Non-pigmented ciliary epithelial cell (primary cell): Measurements from ENCODE around the gene INPP4B.

Experiments used
- DNase-seq: peaks from one replicate; pipeline ENCODE4 v3.0.0-alpha.2; 2010; ENCODE audit warnings: low read depth

INPP4B gene

GRCh38 chr4:142727149-142727548, 119.0 kb downstream of the INPP4B start:
- no peak for DNase-seq

GRCh38 chr4:142725886-142726285, 120.2 kb downstream of the INPP4B start:
- DNase-seq: no peak

- DNase-seq: no peak
Observed at GRCh38 chr4:142721187-142721586, 124.9 kb downstream of the INPP4B start.

- no peak for DNase-seq
Observed at GRCh38 chr4:142719854-142720541, 126.1 kb downstream of the INPP4B start.

- DNase-seq: no peak
Observed at GRCh38 chr4:142718981-142719380, 127.1 kb downstream of the INPP4B start.

- no peak for DNase-seq
Observed at GRCh38 chr4:142715727-142716126, 130.4 kb downstream of the INPP4B start.

GRCh38 chr4:142713282-142714030, 132.6 kb downstream of the INPP4B start:
- no peak for DNase-seq

GRCh38 chr4:142708231-142708630, 137.9 kb downstream of the INPP4B start:
- DNase-seq: no peak

GRCh38 chr4:142707401-142707800, 138.7 kb downstream of the INPP4B start:
- DNase-seq: no peak

- no peak for DNase-seq
Observed at GRCh38 chr4:142706381-142706780, 139.7 kb downstream of the INPP4B start.

- no peak for DNase-seq
Observed at GRCh38 chr4:142705820-142706219, 140.3 kb downstream of the INPP4B start.

GRCh38 chr4:142703694-142704309, 142.3 kb downstream of the INPP4B start:
- DNase-seq: no peak

GRCh38 chr4:142701017-142701416, 145.1 kb downstream of the INPP4B start:
- no peak for DNase-seq

- no peak for DNase-seq
Observed at GRCh38 chr4:142700531-142700930, 145.6 kb downstream of the INPP4B start.

GRCh38 chr4:142698552-142698951, 147.5 kb downstream of the INPP4B start:
- no peak for DNase-seq

GRCh38 chr4:142697928-142698327, 148.2 kb downstream of the INPP4B start:
- DNase-seq: no peak

GRCh38 chr4:142697320-142697719, 148.8 kb downstream of the INPP4B start:
- no peak for DNase-seq

GRCh38 chr4:142696334-142697122, 149.6 kb downstream of the INPP4B start:
- no peak for DNase-seq

- no peak for DNase-seq
Observed at GRCh38 chr4:142690406-142691163, 155.5 kb downstream of the INPP4B start.

GRCh38 chr4:142687547-142688275, 158.4 kb downstream of the INPP4B start:
- no peak for DNase-seq

- DNase-seq: no peak
Observed at GRCh38 chr4:142686081-142686480, 160.0 kb downstream of the INPP4B start.
